ENCODE results near the gene CRTC3. TPM values are rescaled to one million over a fixed set of nuclear protein-coding genes. Genes with fewer than 3 reads are reported as not detected.

The CRTC3 gene
- total and polyA plus RNA-seq, 2 donors (not counting 3 experiments of a cell fraction or from before 2014, with no cell fraction given), result 16.2 to 26.4 TPM

DNA sequence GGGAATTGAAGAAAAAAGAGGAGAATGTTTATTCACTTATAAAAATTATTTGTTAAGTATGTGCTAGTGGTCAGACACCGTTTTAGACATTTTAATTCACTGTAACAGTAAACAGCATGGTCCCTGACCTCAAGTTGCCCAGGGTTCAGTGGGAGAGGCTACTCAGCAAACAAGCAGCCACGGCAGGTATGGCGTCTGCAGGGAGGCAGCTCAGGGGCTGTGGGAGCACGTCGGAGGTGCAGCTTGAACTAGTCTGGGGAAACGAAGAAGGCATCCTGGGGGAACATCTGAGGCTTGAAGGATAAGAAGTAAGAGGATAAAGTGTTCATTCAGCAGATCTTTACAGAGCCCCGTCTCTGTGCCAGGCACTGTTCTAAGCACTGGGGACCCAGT is 66.0 kb downstream of the CRTC3 start:
- Histone ChIP-seq H3K9me1 (replicated peaks; ENCODE audit: control insufficient read depth, extremely low read depth, insufficient read depth, low read length) (no peaks in the 10 kb centered on the region), H3K4me2 (ENCODE audit: insufficient read depth, low read length) (no peak overlapping the region), H2AFZ (ENCODE audit: low read depth, low read length) (no peak overlapping the region), H3K4me1 (ENCODE audit: control insufficient read depth, extremely low read depth, insufficient read depth, low read length) (peaks cover 13% of the 10 kb centered on the region), H3K4me3 (replicated peaks in 1 of 3; ENCODE audit: insufficient read depth in 1 of 3, low read depth in 1 of 3, low read length in 3 of 3) (no peak overlapping the region), H3K36me3 (ENCODE audit: control insufficient read depth in 2 of 2, extremely low read depth in 1 of 2, insufficient read depth in 2 of 2, low read length in 2 of 2) (no peaks in the 10 kb centered on the region), H3K79me2 (ENCODE audit: control insufficient read depth, insufficient read depth, low read length) (no peaks in the 10 kb centered on the region), H3K9ac (replicated peaks; ENCODE audit: extremely low read depth, insufficient read depth, low read length) (no peak overlapping the region), H3K27ac (ENCODE audit: insufficient read depth, low read depth, low read length) (no peak overlapping the region), H3K9me3 (replicated peaks; ENCODE audit: control insufficient read depth, insufficient read depth, low read length) (no peaks in the 10 kb centered on the region), H4K20me1 (replicated peaks; ENCODE audit: control insufficient read depth, extremely low read depth, insufficient read depth, low read length) (no peaks in the 10 kb centered on the region), H3K27me3 (ENCODE audit: control insufficient read depth in 2 of 2, insufficient read depth in 2 of 2, low read length in 2 of 2) (no peaks in the 10 kb centered on the region)
- no TSS peak for BruUV-seq (replicated peaks)
- dilution Hi-C loops (cut with MboI; ENCODE audit: extremely low pct_ligation_motif_present, low sequenced_read_pairs) (no loop called here), intact Hi-C loops (cut with micrococcal nuclease) (no loop called here)
- DNase-seq (ENCODE audit: low read depth, low spot score) (no peak), FAIRE-seq (no peak)
- POLR2A ChIA-PET, result no interaction called here
- TF ChIP-seq GATA2 (IDR thresholded peaks at IDR 0.05; ENCODE audit: insufficient read depth, insufficient read length, low read depth, low read length) (no peak), FOS (IDR thresholded peaks at IDR 0.05; ENCODE audit: borderline replicate concordance, insufficient read depth, low read length) (no peak), POLR2A (IDR thresholded peaks at IDR 0.05; ENCODE audit: low read depth, low read length) (no peak), EZH2 (IDR thresholded peaks at IDR 0.05; ENCODE audit: borderline replicate concordance, low read depth, low read length, severe bottlenecking) (no peak), JUN (IDR thresholded peaks at IDR 0.05; ENCODE audit: borderline replicate concordance, insufficient read depth, insufficient read length, low read depth) (no peak), POLR2AphosphoS5 (IDR thresholded peaks at IDR 0.05; ENCODE audit: insufficient read depth, low read depth, low read length) (no peak), MYC (IDR thresholded peaks at IDR 0.05; ENCODE audit: low read depth, low read length) (no peak)
- TF ChIP-seq, protein P1, sequence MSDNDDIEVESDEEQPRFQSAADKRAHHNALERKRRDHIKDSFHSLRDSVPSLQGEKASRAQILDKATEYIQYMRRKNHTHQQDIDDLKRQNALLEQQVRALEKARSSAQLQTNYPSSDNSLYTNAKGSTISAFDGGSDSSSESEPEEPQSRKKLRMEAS (IDR thresholded peaks at IDR 0.05; ENCODE audit: insufficient read depth, insufficient read length), result no peak
- TF ChIP-seq, protein P2, sequence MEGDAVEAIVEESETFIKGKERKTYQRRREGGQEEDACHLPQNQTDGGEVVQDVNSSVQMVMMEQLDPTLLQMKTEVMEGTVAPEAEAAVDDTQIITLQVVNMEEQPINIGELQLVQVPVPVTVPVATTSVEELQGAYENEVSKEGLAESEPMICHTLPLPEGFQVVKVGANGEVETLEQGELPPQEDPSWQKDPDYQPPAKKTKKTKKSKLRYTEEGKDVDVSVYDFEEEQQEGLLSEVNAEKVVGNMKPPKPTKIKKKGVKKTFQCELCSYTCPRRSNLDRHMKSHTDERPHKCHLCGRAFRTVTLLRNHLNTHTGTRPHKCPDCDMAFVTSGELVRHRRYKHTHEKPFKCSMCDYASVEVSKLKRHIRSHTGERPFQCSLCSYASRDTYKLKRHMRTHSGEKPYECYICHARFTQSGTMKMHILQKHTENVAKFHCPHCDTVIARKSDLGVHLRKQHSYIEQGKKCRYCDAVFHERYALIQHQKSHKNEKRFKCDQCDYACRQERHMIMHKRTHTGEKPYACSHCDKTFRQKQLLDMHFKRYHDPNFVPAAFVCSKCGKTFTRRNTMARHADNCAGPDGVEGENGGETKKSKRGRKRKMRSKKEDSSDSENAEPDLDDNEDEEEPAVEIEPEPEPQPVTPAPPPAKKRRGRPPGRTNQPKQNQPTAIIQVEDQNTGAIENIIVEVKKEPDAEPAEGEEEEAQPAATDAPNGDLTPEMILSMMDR (IDR thresholded peaks at IDR 0.05; ENCODE audit: extremely low read depth in 1 of 2, insufficient read depth in 1 of 2, low read depth in 1 of 2, low read length in 2 of 2), result no peak
- CTCF ChIA-PET, result interaction anchor here (0.7 kb wide), 1 partner anchor 26 kb away, joined by 3 read pairs; no protein-coding TSS in a partner anchor
